SK-N-SH (cell line): ENCODE results near the gene S100A9. TPM values are rescaled to one million over a fixed set of nuclear protein-coding genes. Genes with fewer than 3 reads are reported as not detected.

Experiments
- CTCF ChIA-PET: fragments of 300-600, 350-600 bp; formaldehyde crosslinking; extraction: SDS; loops from one replicate; lab custom pipeline; 2021; lab: Yijun Ruan, JAX
- POLR2A ChIA-PET: fragments of 350-600 bp; sonication (Branson Sonifier 250); formaldehyde crosslinking; extraction: SDS; loops from one replicate; lab custom pipeline; 2020; ENCODE audit warnings: antibody characterized with exemption, inconsistent platforms; lab: Yijun Ruan, JAX
- DNase-seq: peaks from one replicate; pipeline ENCODE4 v3.0.0; 2012
- H2AFZ ChIP-seq: fragments of 200-600 bp; sonication (generic); 2 replicates; pipeline ENCODE4 v1.8.1; 2016; ENCODE audit warnings: antibody characterized with exemption, mild to moderate bottlenecking, low read depth
- H3F3A ChIP-seq: fragments of 200-600 bp; sonication (generic); replicated peaks from 2 replicates; pipeline ENCODE3; 2016; ENCODE audit warnings: antibody characterized with exemption, mild to moderate bottlenecking; ENCODE audit not compliant: insufficient read depth
- H3K27ac ChIP-seq, 2 experiments: fragments of 200-500 bp in 1 of 2; fragments of 200-600 bp in 1 of 2; sonication (Bioruptor generic) in 1 of 2; sonication (generic), shearing (Covaris generic) in 1 of 2; 2 replicates each; pipeline versions ENCODE4 v1.5.1 to v1.6.1; 2014 to 2016; ENCODE audit warnings: low read depth in 2 of 2, inconsistent platforms in 1 of 2, low read length in 1 of 2, mild to moderate bottlenecking in 1 of 2, mixed read lengths in 1 of 2
- H3K27me3 ChIP-seq: fragments of 200-600 bp; sonication (generic), shearing (Covaris generic); 2 replicates; pipeline ENCODE4 v1.6.1; 2016; ENCODE audit warnings: mixed run types; ENCODE audit not compliant: insufficient read depth
- H3K36me3 ChIP-seq, 2 experiments: fragments of 200-500 bp in 1 of 2; fragments of 200-600 bp in 1 of 2; sonication (Bioruptor generic) in 1 of 2; sonication (generic) in 1 of 2; replicated peaks in 1 of 2; 2 replicates each; pipeline versions ENCODE3 to v1.5.1; 2014 to 2016; ENCODE audit warnings: low read length in 1 of 2, mild to moderate bottlenecking in 1 of 2; ENCODE audit not compliant: insufficient read depth in 2 of 2, control insufficient read depth in 1 of 2
- H3K4me1 ChIP-seq, 2 experiments: fragments of 200-500 bp in 1 of 2; fragments of 200-600 bp in 1 of 2; sonication (Bioruptor generic) in 1 of 2; sonication (generic), shearing (Covaris generic) in 1 of 2; 2 replicates each; pipeline versions ENCODE4 v1.5.1 to v1.6.1; 2014 to 2016; ENCODE audit warnings: low read depth in 1 of 2, low read length in 1 of 2, mixed run types in 1 of 2; ENCODE audit not compliant: insufficient read depth in 2 of 2, control insufficient read depth in 1 of 2
- H3K4me2 ChIP-seq: fragments of 200-600 bp; sonication (generic), shearing (Covaris generic); 2 replicates; pipeline ENCODE4 v1.6.1; 2017; ENCODE audit warnings: mixed run types
- H3K4me3 ChIP-seq, 2 experiments: fragments of 200-500 bp in 1 of 2; fragments of 200-600 bp in 1 of 2; sonication (Bioruptor generic) in 1 of 2; sonication (generic), shearing (Covaris generic) in 1 of 2; 2 replicates each; pipeline versions ENCODE4 v1.5.1 to v1.8.1; 2014 to 2016; ENCODE audit warnings: low read depth in 2 of 2, inconsistent platforms in 1 of 2, low read length in 1 of 2, mild to moderate bottlenecking in 1 of 2, mixed read lengths in 1 of 2, moderate library complexity in 1 of 2
- H3K79me2 ChIP-seq: fragments of 200-600 bp; sonication (generic); 2 replicates; pipeline ENCODE4 v1.8.1; 2017; ENCODE audit warnings: mild to moderate bottlenecking; ENCODE audit not compliant: insufficient read depth
- H3K9ac ChIP-seq: fragments of 200-600 bp; sonication (generic); 2 replicates; pipeline ENCODE4 v1.6.1; 2017; ENCODE audit warnings: mixed run types
- H3K9me2 ChIP-seq: fragments of 200-600 bp; sonication (generic); 2 replicates; pipeline ENCODE4 v1.6.1; 2017; ENCODE audit warnings: mixed run types
- H3K9me3 ChIP-seq: fragments of 200-600 bp; sonication (generic); 2 replicates; pipeline ENCODE4 v1.6.1; 2017; ENCODE audit warnings: mixed run types, mild to moderate bottlenecking, moderate library complexity
- H4K20me1 ChIP-seq: fragments of 200-600 bp; sonication (generic); 2 replicates; pipeline ENCODE4 v1.6.1; 2017; ENCODE audit warnings: mild to moderate bottlenecking, mixed run types; ENCODE audit not compliant: insufficient read depth
- CHD2 ChIP-seq: fragments of 150-350 bp; IDR thresholded peaks from 2 replicates; pipeline ENCODE4 v1.6.1; 2018; ENCODE audit warnings: low read length; ENCODE audit not compliant: partially characterized antibody
- ELF1 ChIP-seq: IDR thresholded peaks from 2 replicates; pipeline ENCODE4 v1.4.0; 2012
- FOXJ3 ChIP-seq: sonication (generic); formaldehyde crosslinking; IDR thresholded peaks from 2 replicates; pipeline ENCODE4 v1.5.1; 2020; ENCODE audit warnings: mild to moderate bottlenecking, missing genetic modification reagents
- GATA2 ChIP-seq: sonication (generic); formaldehyde crosslinking; IDR thresholded peaks from 2 replicates; pipeline ENCODE4 v1.5.0; 2020; ENCODE audit warnings: mild to moderate bottlenecking, missing genetic modification reagents
- MEF2A ChIP-seq: IDR thresholded peaks from 2 replicates; pipeline ENCODE4 v1.4.0; 2012; ENCODE audit warnings: low read depth, borderline replicate concordance
- MXI1 ChIP-seq: IDR thresholded peaks from 2 replicates; pipeline ENCODE4 v1.6.1; 2012; ENCODE audit warnings: mild to moderate bottlenecking, low read depth, low read length, improper control_type of control experiment
- NRF1 ChIP-seq: IDR thresholded peaks from 2 replicates; pipeline ENCODE4 v1.6.1; 2012; ENCODE audit warnings: low read depth, mild to moderate bottlenecking, low read length
- POLR2AphosphoS5 ChIP-seq: IDR thresholded peaks from 2 replicates; pipeline ENCODE4 v1.6.1; 2012; ENCODE audit warnings: low read depth, low read length
- RAD21 ChIP-seq: IDR thresholded peaks from 2 replicates; pipeline ENCODE4 v1.6.1; 2012; ENCODE audit warnings: mild to moderate bottlenecking, low read length
- RCOR1 ChIP-seq: fragments of 150-350 bp; IDR thresholded peaks from 2 replicates; pipeline ENCODE4 v1.6.1; 2017; ENCODE audit warnings: antibody characterized with exemption, low read length
- RFX5 ChIP-seq: IDR thresholded peaks from 2 replicates; pipeline ENCODE4 v1.6.1; 2012; ENCODE audit warnings: mild to moderate bottlenecking, improper control_type of control experiment, low read length
- SMC3 ChIP-seq: IDR thresholded peaks from 2 replicates; pipeline ENCODE4 v1.6.1; 2012; ENCODE audit warnings: low read depth, low read length, improper control_type of control experiment
- TAF1 ChIP-seq: IDR thresholded peaks from 2 replicates; pipeline ENCODE4 v1.6.1; 2012; ENCODE audit warnings: low read depth, mild to moderate bottlenecking, low read length, moderate library complexity, borderline replicate concordance
- TCF12 ChIP-seq: IDR thresholded peaks from 2 replicates; pipeline ENCODE4 v1.4.0; 2012
- TEAD4 ChIP-seq: IDR thresholded peaks from 2 replicates; pipeline ENCODE4 v1.4.0; 2012; ENCODE audit warnings: mild to moderate bottlenecking, borderline replicate concordance; ENCODE audit not compliant: insufficient read depth
- YY1 ChIP-seq: IDR thresholded peaks from 2 replicates; pipeline ENCODE4 v1.4.0; 2012; ENCODE audit warnings: low read depth, mild to moderate bottlenecking
- WGBS: methylation state at CpG from one replicate; pipeline ENCODE4 v1.1.6; 2017; ENCODE audit warnings: low lambda C conversion rate; 5-methylcytosine and 5-hydroxymethylcytosine counted together
- polyA plus RNA-seq, 3 experiments: library from polyadenylated mRNA; depleted of rRNA; stranded (reverse); fragments of >200 nt; gene quantifications; 2 replicates each; pipeline ENCODE4 v1.2.3, GENCODE V29; 2012
- TF ChIP-seq, protein P1 (sequence below): IDR thresholded peaks from 2 replicates; pipeline ENCODE4 v1.4.0; 2012; ENCODE audit warnings: low read depth, borderline replicate concordance
- TF ChIP-seq, protein P2 (sequence below): fragments of 150-350 bp; IDR thresholded peaks from 2 replicates; pipeline ENCODE4 v1.6.1; 2016; ENCODE audit warnings: mild to moderate bottlenecking, low read depth, low read length
- TF ChIP-seq, protein P3 (sequence below): IDR thresholded peaks from 2 replicates; pipeline ENCODE4; 2012
- TF ChIP-seq, protein P4 (sequence below): IDR thresholded peaks from 2 replicates; pipeline ENCODE4 v1.4.0; 2012; ENCODE audit warnings: low read depth
- TF ChIP-seq, protein P5 (sequence below): fragments of 200-600 bp; sonication (generic); IDR thresholded peaks from 2 replicates; pipeline ENCODE4 v1.6.1; 2017; ENCODE audit warnings: antibody characterized with exemption, mild to moderate bottlenecking, moderate library complexity

Gene S100A9
- polyA plus RNA-seq, 1 of the 3 experiments (the other 2 are of a cell fraction): not detected

DNA sequence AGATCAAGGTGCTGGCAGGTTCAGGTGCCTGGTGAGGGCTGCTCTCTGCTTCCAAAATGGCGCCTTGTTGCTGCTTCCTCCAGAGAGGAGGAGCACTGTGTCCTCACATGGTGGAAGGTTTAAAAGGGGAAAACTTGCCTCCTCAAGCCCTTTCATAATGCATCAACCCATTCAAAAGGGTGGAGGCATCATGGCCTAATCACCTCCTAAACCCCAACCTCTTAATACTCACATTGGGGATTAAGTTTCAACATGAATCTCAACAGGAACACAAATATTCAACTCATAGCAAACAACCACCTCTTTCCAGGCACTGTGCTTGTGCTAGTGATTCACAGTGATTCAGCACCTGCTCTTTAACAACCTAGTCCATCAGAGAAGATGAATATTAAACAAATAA lies 13.6 kb downstream of the S100A9 start:
- TF ChIP-seq, protein P1, sequence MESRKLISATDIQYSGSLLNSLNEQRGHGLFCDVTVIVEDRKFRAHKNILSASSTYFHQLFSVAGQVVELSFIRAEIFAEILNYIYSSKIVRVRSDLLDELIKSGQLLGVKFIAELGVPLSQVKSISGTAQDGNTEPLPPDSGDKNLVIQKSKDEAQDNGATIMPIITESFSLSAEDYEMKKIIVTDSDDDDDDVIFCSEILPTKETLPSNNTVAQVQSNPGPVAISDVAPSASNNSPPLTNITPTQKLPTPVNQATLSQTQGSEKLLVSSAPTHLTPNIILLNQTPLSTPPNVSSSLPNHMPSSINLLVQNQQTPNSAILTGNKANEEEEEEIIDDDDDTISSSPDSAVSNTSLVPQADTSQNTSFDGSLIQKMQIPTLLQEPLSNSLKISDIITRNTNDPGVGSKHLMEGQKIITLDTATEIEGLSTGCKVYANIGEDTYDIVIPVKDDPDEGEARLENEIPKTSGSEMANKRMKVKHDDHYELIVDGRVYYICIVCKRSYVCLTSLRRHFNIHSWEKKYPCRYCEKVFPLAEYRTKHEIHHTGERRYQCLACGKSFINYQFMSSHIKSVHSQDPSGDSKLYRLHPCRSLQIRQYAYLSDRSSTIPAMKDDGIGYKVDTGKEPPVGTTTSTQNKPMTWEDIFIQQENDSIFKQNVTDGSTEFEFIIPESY: no peak
- TF ChIP-seq TEAD4 (no peak), RFX5 (no peak), YY1 (no peak), SMC3 (no peak), RAD21 (no peak), NRF1 (no peak), GATA2 (CRISPR knock-in tag) (no peak), TAF1 (no peak), MXI1 (no peak), FOXJ3 (CRISPR knock-in tag) (no peak)
- TF ChIP-seq, all 33 proteins: peak for 0
- H3K27me3 ChIP-seq: peaks cover 8% of the 10 kb centered on the region; the same call in 1 of the 2 replicates
- no peaks in the 10 kb centered on the region for H3K9me2 ChIP-seq
- DNase-seq: no peak
- no peak overlapping the region for H3K9ac ChIP-seq
- CTCF ChIA-PET: no interaction called here
- H3K9me3 ChIP-seq: no peaks in the 10 kb centered on the region
- WGBS: 0% methylated on average over 1 of the region's 1 CpG
- H4K20me1 ChIP-seq: no peaks in the 10 kb centered on the region
- no peak overlapping the region for H2AFZ ChIP-seq
- no peak overlapping the region for H3K4me2 ChIP-seq
- H3K79me2 ChIP-seq: no peaks in the 10 kb centered on the region
- POLR2A ChIA-PET: no interaction called here
- H3F3A ChIP-seq: no peaks in the 10 kb centered on the region
- H3K36me3 ChIP-seq: no peaks in the 10 kb centered on the region
- no peak overlapping the region for H3K4me3 ChIP-seq
- H3K4me1 ChIP-seq: no peaks in the 10 kb centered on the region
- H3K27ac ChIP-seq: no peak overlapping the region

DNA sequence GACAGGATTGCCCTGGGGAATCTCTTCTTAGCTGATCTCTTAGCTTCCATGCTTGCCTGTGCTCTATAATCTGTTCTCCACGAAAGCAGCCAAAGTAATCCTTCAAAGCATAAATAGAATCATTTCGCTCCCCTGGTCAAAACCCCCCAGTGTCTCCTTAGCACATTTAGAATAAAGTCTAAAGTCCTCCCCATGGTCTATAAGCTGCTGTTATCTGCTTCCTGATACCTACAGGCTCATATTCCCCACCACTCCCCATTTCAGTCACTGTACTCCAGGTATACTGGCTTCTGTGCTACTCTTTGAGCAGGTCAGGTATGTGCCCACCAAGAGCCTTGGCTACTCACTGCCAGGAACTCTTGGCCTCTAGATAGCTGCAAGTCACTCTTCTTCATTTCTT lies 14.9 kb downstream of the S100A9 start:
- Histone ChIP-seq H4K20me1 (no peaks in the 10 kb centered on the region), H2AFZ (no peak overlapping the region), H3K36me3 (no peaks in the 10 kb centered on the region), H3K9ac (no peak overlapping the region), H3K4me3 (no peak overlapping the region), H3K79me2 (no peaks in the 10 kb centered on the region), H3F3A (no peaks in the 10 kb centered on the region), H3K9me2 (no peaks in the 10 kb centered on the region), H3K9me3 (no peaks in the 10 kb centered on the region), H3K27ac (no peak overlapping the region), H3K4me1 (no peaks in the 10 kb centered on the region), H3K27me3 (peaks cover 4% of the 10 kb centered on the region; the same call in 1 of the 2 replicates), H3K4me2 (no peak overlapping the region)
- ChIA-PET CTCF (interaction anchor here (1.0 kb wide), 1 partner anchor 123 kb away, joined by 6 read pairs; no protein-coding TSS in a partner anchor), POLR2A (no interaction called here)
- no peak for DNase-seq
- 7% methylated on average over 2 of the region's 2 CpGs for WGBS
- TF ChIP-seq, protein P2, sequence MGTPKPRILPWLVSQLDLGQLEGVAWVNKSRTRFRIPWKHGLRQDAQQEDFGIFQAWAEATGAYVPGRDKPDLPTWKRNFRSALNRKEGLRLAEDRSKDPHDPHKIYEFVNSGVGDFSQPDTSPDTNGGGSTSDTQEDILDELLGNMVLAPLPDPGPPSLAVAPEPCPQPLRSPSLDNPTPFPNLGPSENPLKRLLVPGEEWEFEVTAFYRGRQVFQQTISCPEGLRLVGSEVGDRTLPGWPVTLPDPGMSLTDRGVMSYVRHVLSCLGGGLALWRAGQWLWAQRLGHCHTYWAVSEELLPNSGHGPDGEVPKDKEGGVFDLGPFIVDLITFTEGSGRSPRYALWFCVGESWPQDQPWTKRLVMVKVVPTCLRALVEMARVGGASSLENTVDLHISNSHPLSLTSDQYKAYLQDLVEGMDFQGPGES: no peak
- no peak for TF ChIP-seq RCOR1
- TF ChIP-seq RAD21: no peak
- no peak for TF ChIP-seq TCF12
- TF ChIP-seq, protein P3, sequence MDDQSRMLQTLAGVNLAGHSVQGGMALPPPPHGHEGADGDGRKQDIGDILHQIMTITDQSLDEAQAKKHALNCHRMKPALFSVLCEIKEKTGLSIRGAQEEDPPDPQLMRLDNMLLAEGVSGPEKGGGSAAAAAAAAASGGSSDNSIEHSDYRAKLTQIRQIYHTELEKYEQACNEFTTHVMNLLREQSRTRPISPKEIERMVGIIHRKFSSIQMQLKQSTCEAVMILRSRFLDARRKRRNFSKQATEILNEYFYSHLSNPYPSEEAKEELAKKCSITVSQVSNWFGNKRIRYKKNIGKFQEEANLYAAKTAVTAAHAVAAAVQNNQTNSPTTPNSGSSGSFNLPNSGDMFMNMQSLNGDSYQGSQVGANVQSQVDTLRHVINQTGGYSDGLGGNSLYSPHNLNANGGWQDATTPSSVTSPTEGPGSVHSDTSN: no peak
- TF ChIP-seq MEF2A: no peak
- TF ChIP-seq, protein P4, sequence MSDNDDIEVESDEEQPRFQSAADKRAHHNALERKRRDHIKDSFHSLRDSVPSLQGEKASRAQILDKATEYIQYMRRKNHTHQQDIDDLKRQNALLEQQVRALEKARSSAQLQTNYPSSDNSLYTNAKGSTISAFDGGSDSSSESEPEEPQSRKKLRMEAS: no peak
- TF ChIP-seq POLR2AphosphoS5: no peak
- TF ChIP-seq, protein P5, sequence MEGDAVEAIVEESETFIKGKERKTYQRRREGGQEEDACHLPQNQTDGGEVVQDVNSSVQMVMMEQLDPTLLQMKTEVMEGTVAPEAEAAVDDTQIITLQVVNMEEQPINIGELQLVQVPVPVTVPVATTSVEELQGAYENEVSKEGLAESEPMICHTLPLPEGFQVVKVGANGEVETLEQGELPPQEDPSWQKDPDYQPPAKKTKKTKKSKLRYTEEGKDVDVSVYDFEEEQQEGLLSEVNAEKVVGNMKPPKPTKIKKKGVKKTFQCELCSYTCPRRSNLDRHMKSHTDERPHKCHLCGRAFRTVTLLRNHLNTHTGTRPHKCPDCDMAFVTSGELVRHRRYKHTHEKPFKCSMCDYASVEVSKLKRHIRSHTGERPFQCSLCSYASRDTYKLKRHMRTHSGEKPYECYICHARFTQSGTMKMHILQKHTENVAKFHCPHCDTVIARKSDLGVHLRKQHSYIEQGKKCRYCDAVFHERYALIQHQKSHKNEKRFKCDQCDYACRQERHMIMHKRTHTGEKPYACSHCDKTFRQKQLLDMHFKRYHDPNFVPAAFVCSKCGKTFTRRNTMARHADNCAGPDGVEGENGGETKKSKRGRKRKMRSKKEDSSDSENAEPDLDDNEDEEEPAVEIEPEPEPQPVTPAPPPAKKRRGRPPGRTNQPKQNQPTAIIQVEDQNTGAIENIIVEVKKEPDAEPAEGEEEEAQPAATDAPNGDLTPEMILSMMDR: no peak
- TF ChIP-seq CHD2: no peak
- no peak for TF ChIP-seq ELF1
- TF ChIP-seq TAF1: no peak
- TF ChIP-seq, protein P1: no peak
- no peak for TF ChIP-seq RFX5
